GM18520 (cell line): ENCODE measurements around the gene VAV3.

Source experiments
- ATAC-seq: cut with Tn5 transposase; IDR thresholded peaks from one replicate; pipeline ENCODE4 v1.9.1; 2021; ENCODE audit not compliant: unreplicated experiment

The VAV3 gene

GRCh38 chr1:107691540-107691939, 273.4 kb downstream of the VAV3 start:
- ATAC-seq: no peak

DNA sequence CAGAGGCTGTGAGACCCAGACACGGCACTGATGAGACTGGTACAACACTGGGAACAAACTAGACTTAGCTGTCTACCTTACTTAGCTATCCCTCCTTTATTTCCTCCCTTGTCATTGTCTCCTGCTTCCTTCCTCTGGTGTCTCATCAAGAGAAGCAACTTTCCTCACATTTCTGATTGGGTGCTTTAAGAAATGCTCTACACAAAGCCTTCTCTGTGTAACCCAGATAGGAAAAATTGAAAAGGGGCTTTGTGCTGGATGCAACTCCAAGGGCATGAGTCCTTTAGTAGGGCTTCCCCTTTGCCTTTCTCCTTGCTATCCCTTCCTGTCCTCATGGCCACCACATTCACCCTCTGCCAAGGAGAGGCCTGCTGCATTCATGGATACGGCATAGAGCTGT, 274.5 kb downstream of the VAV3 start:
- no peak for ATAC-seq

- no peak for ATAC-seq
Measured at GRCh38 chr1:107689733-107690132, 275.2 kb downstream of the VAV3 start.

DNA sequence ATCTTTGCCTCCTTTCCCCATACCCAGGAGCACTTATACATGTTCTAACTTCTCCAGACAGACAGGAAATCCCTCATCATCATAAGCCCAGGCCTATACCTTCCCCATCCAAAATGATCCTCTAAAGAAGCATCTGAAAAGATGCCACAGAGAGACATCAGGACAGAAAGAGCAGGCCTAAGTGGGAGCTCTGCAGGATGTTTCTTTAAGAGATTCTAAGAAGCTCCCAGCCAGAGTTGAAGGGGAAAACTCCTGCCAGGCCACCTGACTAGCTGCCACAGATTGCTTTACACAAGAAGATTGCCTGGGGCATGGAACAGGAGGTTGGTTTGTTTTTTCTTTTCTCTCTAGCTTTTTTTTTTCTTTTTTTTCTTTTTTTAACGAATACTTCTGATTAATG, 275.8 kb downstream of the VAV3 start:
- ATAC-seq: no peak

DNA sequence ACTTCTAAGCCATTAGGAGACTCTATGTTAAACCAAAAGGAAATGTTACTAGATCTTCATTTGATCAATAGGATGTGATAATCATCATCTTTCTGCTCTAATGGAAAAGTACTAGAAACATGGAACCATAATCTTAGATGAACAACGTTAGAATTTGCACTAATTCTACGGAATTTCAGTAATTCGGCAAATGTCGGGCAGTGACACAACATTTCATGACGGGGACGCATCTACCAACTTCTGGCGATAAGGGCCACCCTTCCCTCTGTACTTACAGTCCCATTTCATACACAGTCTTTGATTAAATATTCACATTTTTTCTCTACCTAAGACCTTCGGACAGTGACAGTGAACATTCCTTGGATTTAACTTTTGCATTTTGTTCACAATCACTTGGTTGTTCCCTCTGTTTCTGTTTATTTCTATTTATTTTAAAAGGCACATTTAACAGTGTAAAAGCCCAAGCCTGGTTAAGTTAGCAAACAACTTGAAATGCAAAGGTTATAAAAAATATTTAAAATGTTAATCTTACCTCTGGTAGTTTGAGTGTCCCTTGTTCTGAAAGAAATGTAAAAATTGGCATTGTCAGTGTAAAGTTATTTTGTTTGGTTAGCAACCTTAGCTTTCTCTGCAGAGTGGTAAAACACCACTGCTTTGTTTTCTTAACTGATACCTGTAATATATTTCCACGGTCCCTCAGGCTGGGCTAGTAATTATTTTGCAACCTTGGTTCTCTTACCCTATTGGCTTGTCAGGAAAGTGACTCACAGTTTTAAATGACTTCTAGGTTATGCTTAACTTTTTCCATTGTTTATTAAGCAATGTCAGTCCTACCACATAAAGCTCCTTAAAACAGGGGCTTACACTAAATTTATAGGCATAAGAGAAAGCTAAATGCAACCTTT, 276.9 kb downstream of the VAV3 start:
- ATAC-seq: no peak

GRCh38 chr1:107683683-107684082, 281.3 kb downstream of the VAV3 start:
- ATAC-seq: no peak

GRCh38 chr1:107683191-107683657, 281.8 kb downstream of the VAV3 start:
- ATAC-seq: no peak

DNA sequence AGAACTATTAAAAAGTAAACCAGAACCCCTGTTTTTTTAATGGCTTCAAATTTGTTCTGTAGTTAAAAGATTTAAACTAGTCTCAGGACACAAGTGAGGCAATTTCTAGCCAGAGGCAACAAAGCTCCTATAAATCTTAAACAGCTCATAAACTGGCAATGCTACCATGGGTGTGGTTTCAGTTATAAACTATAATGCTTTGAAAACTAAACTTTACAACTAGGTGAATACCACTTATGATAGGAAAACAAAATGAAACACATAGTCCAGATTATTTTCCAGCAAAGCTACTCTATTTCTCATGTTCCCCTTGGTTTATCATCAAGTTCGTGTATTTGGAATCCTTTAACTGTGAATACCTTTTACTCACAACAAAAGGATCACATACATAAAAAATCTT, 282.5 kb downstream of the VAV3 start:
- no peak for ATAC-seq

GRCh38 chr1:107681001-107681479, 283.9 kb downstream of the VAV3 start:
- ATAC-seq: no peak

- no peak for ATAC-seq
Measured at GRCh38 chr1:107680579-107680985, 284.4 kb downstream of the VAV3 start.

GRCh38 chr1:107679411-107679953, 285.5 kb downstream of the VAV3 start:
- no peak for ATAC-seq

- ATAC-seq: no peak
Measured at GRCh38 chr1:107678993-107679392, 286.0 kb downstream of the VAV3 start.

GRCh38 chr1:107677697-107678096, 287.3 kb downstream of the VAV3 start:
- ATAC-seq: no peak

DNA sequence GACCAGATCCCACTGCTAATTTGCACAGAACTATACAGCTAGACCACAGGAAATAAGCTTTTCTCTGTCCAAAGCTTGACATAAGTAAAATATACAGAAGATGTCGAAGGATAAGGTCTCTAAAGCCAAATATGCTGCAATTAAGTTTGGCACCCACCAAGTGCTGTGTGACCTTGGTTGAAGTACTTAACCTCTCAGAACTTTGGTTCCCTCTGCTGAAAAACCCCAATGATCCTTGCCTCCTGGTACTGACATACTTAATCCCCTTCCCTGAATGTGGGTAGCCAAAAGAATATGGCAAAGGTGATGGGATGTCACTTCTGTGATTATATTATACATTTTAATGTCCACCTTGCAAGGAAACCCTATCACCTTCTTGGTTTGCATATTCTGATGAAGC, 290.5 kb downstream of the VAV3 start:
- no peak for ATAC-seq

GRCh38 chr1:107673006-107673405, 292.0 kb downstream of the VAV3 start:
- no peak for ATAC-seq

GRCh38 chr1:107670397-107671040, 294.5 kb downstream of the VAV3 start:
- ATAC-seq: no peak

DNA sequence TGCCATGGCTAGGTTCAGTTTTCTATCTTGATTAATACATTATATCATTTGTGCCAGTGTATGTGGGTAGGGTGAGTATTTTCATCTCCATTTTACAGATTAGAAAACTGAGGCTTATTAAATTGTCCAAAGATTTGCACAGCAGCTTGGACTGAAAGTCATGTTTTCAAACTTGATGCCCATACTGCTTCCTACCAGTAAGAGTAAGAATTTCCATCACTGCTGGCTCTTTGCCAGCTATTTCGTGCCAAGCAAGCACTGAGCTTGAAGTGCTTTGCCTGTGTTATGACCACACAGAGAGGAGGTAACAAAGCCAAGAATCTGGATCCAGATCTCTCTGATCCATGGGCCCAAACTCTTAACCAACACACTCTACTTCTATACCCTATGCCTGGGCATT, 295.0 kb downstream of the VAV3 start:
- ATAC-seq: no peak

DNA sequence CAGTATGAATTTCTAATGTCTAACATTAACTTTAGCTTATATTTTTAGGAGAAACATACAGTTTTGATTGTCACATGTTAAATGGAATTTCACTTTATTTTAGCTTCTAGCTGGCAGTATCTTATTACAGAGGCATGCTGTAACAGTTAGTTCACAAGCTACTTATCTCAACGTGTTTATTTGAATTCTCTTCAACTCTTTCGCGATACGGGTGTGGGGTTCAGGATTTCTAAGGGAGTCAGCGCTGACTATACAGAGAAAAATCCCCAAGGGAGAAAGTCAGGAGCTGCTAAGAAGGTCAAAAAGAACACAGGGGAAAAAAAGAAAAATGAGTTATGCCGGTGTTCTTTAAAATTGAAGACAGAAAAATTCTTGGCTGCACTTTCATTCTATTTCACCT, 296.2 kb downstream of the VAV3 start:
- ATAC-seq: no peak

DNA sequence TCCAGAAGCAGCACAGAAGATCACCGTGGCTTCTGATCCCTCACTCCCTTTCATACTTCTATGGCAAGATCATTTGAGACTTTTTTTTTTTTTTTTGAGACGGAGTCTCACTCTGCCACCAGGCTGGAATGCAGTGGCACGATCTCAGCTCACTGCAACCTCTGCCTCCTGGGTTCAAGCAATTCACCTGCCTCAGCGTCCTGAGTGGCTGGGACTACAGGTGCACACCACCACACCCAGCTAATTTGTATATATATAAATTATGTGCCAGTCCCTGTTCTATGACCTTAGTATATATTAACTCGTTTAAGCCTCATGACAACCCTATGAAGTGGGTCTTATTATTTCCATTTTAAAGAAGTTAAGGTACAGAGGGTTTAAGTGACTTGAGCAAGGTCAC, 298.5 kb downstream of the VAV3 start:
- ATAC-seq: no peak

GRCh38 chr1:107664982-107665925, 299.7 kb downstream of the VAV3 start:
- ATAC-seq: no peak

- ATAC-seq: no peak
Measured at GRCh38 chr1:107662971-107663370, 302.0 kb downstream of the VAV3 start.
